GM18909 (cell line): ENCODE results near the gene ZSCAN5C.

Experiments
- ATAC-seq: cut with Tn5 transposase; IDR thresholded peaks from one replicate; pipeline ENCODE4 v1.9.1; 2021; ENCODE audit warnings: mild to moderate bottlenecking; ENCODE audit not compliant: unreplicated experiment, poor library complexity

The ZSCAN5C gene

DNA sequence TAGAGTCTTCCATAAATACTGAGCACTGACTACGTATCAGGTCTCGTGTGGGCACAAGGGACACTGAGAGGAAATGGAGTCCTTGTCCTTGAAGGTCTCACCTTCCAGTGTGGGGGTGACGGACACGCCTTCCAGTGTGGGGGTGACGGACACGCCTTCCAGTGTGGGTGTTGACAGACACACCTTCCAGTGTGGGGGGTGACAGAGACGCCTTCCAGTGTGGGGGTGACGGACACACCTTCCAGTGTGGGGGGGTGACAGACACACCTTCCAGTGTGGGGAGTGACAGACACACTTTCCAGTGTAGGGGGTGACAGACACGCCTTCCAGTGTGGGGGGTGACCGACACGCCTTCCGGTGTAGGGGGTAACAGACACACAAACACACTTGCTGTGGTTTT is 56.2 kb downstream of the ZSCAN5C start:
- no peak for ATAC-seq
